HFF-Myc (cell line): ENCODE data around the gene HSDL1.
"Not testable (repeated sequence)": the region's sequence is repeated elsewhere in the genome, so short reads cannot be mapped to it uniquely, and the experiment has no call there.

Experiments used
- DNase-seq: peaks from one replicate; pipeline ENCODE4 v3.0.0-alpha.2; 2011; ENCODE audit warnings: low read depth; ENCODE audit errors: extremely low read depth
- H3K4me3 ChIP-seq: replicated peaks from 2 replicates; pipeline ENCODE4 v1.5.1; 2011; ENCODE audit warnings: low read depth, mild to moderate bottlenecking, control low read depth, low read length
- CTCF ChIP-seq: IDR thresholded peaks from 2 replicates; pipeline ENCODE4 v1.5.1; 2012; ENCODE audit warnings: mild to moderate bottlenecking, low read depth, low read length, control low read depth; ENCODE audit errors: missing control alignments

The HSDL1 gene

GRCh38 chr16:84116720-84117493 lies 28.1 kb downstream of the HSDL1 start, which contains the start of gene MBTPS1:
Gene MBTPS1, minus strand, starts transcription at chr16:84116942. Its CDS starts 15,159 bp downstream, at chr16:84101783.
- DNase-seq, result peak; percentile 86
- TF ChIP-seq CTCF, result no peak
- H3K4me3 ChIP-seq, result peak within 1 kb of the TSS; percentile 95

GRCh38 chr16:84115919-84116719 lies 28.9 kb downstream of the HSDL1 start:
- no peak for DNase-seq
- TF ChIP-seq CTCF, result no peak
- peak overlapping the region; percentile 95 for H3K4me3 ChIP-seq

GRCh38 chr16:84111949-84112348 lies 33.0 kb downstream of the HSDL1 start:
- not testable (repeated sequence) for H3K4me3 ChIP-seq, DNase-seq

GRCh38 chr16:84111525-84111924 lies 33.5 kb downstream of the HSDL1 start:
- no peak for DNase-seq
- no peak overlapping the region for H3K4me3 ChIP-seq
- no peak for TF ChIP-seq CTCF

- TF ChIP-seq CTCF, result no peak
- DNase-seq, result no peak
- no peak overlapping the region for H3K4me3 ChIP-seq
These were observed 34.5 kb downstream of the HSDL1 start for GRCh38 chr16:84110527-84110926.

GRCh38 chr16:84109598-84110335 lies 35.2 kb downstream of the HSDL1 start:
- TF ChIP-seq CTCF, result no peak
- no peak for DNase-seq
- no peak overlapping the region for H3K4me3 ChIP-seq

GRCh38 chr16:84107921-84108320 lies 37.1 kb downstream of the HSDL1 start:
- TF ChIP-seq CTCF, result no peak
- H3K4me3 ChIP-seq, result no peak overlapping the region
- no peak for DNase-seq
